ENCODE data around the gene CAB39L.

The CAB39L gene

GRCh38 chr13:49395878-49396380 lies 47.9 kb downstream of the CAB39L start:
- no peak for DNase-seq

- no peak for DNase-seq
Observed at GRCh38 chr13:49395451-49395865, 48.4 kb downstream of the CAB39L start.

DNA sequence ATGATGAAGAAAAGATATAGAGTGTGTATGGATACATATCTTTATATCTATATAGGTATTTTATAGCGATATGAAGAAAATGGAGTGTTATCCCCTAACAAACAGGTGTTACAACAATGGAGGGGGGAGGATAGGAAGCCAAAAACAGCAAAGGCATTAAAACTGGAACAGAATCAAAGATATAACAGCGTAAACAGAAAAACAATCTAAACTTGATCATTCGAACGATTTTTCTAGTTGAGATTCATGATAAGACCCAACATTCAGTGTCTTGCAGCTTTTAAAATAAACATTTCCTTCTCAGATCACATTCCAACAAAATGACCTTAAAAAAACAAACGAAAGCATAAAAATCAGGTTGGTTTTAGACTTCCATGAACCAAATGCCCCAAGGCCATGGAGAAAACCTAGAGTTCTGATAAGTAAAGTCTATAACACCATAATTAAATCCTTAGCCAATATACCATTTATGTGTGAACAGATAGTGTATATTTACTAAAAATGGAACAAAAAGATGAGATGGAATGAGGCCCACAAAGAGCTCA lies 55.7 kb downstream of the CAB39L start:
- no peak for DNase-seq

DNA sequence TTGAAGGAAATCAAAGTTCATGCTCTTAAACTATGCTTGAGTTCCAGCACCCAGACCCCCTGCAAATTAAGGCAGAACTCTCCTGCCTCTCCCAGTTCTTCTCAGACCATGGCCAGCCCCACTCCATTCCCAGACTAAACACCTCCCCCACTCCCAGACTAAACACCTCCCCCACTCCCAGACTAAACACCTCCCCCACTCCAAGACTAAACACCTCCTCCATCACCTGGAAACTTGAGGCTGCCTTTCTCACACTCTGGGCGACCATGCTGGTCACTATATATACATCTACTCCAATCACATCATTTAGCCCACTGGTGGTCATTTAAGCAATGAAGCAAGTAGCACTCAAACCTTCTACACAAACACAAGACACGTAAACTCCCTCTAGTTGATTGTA lies 57.2 kb downstream of the CAB39L start:
- no peak for DNase-seq

GRCh38 chr13:49376121-49376520 lies 67.7 kb downstream of the CAB39L start:
- DNase-seq: no peak

GRCh38 chr13:49374585-49375290 lies 69.1 kb downstream of the CAB39L start:
- no peak for DNase-seq

- no peak for DNase-seq
Observed at GRCh38 chr13:49373716-49374115, 70.1 kb downstream of the CAB39L start.

GRCh38 chr13:49371943-49372613 lies 71.8 kb downstream of the CAB39L start:
- no peak for DNase-seq

DNA sequence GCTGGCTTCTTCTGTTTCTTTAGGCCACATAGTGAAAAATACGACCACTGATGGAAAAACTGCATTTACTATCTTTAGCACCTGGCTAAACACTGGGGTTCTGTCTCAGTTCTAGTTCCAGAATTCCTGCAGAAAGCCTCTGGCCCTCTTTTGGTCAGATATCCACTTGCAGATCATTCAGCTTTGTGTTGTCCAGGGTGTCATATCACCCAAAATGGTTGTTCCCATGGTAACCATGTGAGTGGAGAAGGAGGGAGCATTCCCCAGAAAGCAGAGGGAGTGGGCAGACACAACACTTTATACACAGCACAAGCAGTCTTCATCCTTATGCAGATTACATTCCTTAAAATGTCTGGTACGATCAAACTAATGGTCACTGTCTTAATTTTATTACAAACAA lies 73.5 kb downstream of the CAB39L start:
- DNase-seq: no peak

- no peak for DNase-seq
Observed at GRCh38 chr13:49369866-49370265, 74.0 kb downstream of the CAB39L start.

DNA sequence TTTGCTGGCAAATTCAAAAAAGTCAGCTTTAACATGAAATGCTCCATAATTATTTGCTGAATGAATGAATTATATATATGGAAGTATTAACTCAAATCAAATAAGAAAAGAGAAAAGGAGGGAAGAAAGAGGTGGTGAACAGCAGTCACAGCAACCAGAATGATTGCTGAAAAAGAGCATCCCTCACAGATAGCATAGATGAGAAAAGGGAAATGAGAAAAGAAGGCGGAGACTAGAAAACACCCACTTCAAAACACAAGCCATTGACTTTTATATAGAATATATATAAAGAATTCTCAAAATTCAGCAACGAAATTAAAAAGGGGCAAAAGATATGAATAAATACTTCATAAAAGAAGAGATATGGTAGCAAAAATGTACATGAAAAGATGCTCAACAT lies 75.2 kb downstream of the CAB39L start:
- no peak for DNase-seq

GRCh38 chr13:49367640-49368422 lies 76.0 kb downstream of the CAB39L start:
- DNase-seq: no peak

GRCh38 chr13:49366841-49367240 lies 77.0 kb downstream of the CAB39L start:
- no peak for DNase-seq

- DNase-seq: no peak
Observed at GRCh38 chr13:49357694-49358093, 86.2 kb downstream of the CAB39L start.

GRCh38 chr13:49356223-49356622 lies 87.6 kb downstream of the CAB39L start:
- no peak for DNase-seq

DNA sequence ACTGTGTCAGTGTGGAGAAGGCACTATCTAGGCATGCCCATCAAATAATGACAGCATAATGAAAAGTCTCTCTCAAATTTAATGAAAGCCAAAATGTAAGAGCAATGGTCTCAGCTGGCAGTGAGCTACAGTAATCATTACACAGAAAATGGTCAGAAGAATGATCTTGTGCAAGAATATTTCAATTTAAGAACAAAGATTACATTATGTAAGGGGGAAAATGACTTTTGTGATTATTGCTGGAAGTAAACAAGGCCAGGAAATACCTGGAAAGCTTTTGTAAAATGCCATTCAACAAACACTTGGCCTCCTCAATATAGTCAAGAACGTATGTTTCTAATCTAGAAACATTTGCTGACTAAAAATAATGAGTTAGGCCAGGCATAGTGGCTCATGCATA lies 89.1 kb downstream of the CAB39L start:
- no peak for DNase-seq

DNA sequence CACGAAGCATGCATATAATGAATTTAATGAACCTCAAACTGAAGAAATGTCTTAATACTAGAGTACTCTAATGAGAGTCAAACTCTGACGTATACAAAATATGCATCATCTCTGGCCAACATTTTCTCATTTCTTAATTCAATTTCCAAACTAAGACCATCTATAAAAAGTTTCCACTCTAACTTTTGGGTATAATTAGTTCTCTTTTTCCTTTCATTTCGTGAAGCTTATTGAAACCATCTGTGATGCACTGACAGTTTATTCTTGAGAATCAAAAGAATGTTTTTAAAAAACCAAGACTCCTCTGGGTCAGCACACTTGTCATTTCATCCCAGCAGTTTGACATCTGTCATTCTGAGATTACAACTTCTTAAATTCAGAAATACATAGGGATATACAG lies 90.0 kb downstream of the CAB39L start:
- DNase-seq: no peak

- DNase-seq: no peak
Observed at GRCh38 chr13:49351871-49352270, 92.0 kb downstream of the CAB39L start.

GRCh38 chr13:49348751-49349150 lies 95.1 kb downstream of the CAB39L start:
- no peak for DNase-seq

- no peak for DNase-seq
Observed at GRCh38 chr13:49347650-49348385, 96.0 kb downstream of the CAB39L start.

DNA sequence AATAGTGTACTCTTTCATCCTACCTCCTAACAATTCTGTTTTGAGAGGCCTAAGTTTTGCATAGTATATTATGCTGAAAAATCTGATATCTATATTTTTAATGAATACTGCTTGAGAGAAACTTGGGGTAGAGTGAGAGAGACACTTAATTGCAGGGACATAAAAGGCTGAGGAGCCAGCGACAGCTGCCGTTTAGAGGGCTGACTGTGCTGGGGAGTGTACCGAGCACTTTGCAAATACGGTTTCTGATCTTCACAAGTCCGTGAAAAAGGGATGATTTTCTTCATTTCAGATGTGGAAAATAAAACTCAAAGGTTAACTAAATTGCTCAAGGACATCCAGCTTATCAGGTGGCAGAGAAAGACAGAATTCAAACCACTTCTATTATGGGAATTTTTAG lies 97.4 kb downstream of the CAB39L start:
- DNase-seq: no peak

DNA sequence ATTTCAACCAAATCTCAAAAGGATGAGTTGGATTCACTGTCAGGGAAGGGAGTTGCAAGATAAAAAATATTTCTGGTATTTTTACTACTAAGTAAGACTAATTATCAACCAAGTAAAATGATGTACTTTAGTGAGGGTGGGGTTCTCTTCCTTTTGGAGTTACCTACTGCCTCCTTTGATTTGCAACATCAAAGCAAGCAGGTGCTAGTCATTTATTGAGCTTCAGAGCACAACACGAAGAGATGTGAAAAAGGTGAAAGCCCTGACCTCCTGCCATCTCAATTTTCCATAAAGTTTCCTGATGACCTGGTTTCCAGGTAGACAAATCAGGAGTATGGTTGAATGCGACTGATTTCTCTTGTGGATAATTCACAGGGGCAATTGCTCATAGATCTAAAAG lies 100.1 kb downstream of the CAB39L start:
- DNase-seq: no peak

DNA sequence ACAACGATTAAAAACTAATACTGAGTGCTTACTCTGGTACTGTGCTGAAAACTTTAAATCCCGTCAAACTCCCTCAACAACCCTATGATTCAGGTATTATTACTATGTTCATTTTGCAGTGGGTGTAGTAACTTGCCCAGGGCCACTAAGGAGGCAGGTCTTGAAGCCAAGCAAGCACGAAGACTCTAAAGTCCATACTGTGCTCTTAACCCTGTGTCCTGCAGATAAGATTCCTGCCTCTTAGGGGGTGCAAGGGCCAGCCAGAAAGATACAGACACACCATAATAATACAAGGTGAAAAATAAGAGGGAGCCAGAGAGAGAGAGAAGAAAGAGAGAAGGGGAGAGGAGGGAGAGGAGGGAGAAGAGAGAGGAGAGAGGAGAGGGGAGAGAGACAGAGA lies 100.6 kb downstream of the CAB39L start:
- DNase-seq: no peak

Data from NCI-H187 treated with DMSO at 0.1 percent for 48 hours (cell line).